Muscle of back (tissue), 11 donors: ENCODE results near the gene SELPLG. TPM values are rescaled to one million over a fixed set of nuclear protein-coding genes. Genes with fewer than 3 reads are reported as not detected.
"Not testable (repeated sequence)": the region's sequence is repeated elsewhere in the genome, so short reads cannot be mapped to it uniquely, and the experiment has no call there.

Experiments used
- DNase-seq, 3 donors: peaks; one replicate each; pipeline versions ENCODE4 v3.0.0 to v3.0.0-alpha.2; 2013
- polyA plus RNA-seq, 10 donors: library from polyadenylated mRNA; unstranded; fragments of 120-200 nt; gene quantifications; one replicate each; pipeline ENCODE4 v1.2.1, GENCODE V29; 2013; ENCODE audit not compliant: insufficient read length in 10 of 10

Gene SELPLG
- polyA plus RNA-seq, 10 donors, result 3.6 to 13.0 (median 4.3) TPM

- no peak for DNase-seq
These were observed 41.4 kb downstream of the SELPLG start for GRCh38 chr12:108592033-108592909.

GRCh38 chr12:108591267-108591980 lies 42.3 kb downstream of the SELPLG start:
- DNase-seq, result no peak

GRCh38 chr12:108590463-108590862 lies 43.2 kb downstream of the SELPLG start:
- not testable (repeated sequence) for DNase-seq

GRCh38 chr12:108589840-108590229 lies 43.9 kb downstream of the SELPLG start:
- DNase-seq, result no peak

DNA sequence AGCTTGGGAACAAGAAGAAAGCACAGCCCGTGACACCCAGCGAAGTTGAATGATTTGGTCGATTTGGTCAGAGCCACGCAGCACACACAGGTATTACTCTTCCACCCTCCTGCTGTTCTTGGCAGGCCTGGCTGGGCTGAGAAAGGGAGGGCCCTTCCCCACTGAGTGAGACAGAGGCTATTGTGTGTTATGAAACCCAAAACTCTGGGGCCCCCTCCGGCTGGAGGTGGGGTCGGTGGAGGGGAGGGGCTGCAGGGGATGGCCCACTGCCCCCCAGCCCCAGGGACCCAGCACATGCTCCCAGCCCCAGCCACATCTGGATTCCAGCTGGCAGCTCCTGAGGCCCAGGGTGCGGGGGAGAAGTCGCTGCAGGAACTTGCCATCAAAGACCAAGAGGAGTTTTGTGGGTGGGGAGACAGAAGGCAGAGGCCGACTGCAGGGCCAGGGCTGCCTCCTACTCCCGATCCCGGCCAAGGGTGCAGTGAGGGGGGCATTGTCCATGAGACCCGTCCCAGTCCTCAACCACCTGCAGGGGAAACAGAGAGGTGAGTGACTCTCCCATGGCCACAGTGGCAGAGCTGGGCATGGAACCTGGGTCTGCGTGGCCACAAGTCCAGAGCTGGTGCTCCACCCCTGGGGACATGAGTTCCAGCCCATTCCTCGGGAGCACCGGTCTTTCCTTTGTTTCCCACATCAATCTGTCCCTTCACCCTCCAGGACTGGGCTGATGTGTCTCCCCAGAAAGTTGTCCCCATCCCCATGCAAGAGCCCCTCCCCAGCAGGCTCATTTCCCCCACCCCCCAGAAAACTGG lies 44.5 kb downstream of the SELPLG start:
- DNase-seq, result peak; percentile 54 to 86 (median 58)

GRCh38 chr12:108587826-108588225 lies 45.9 kb downstream of the SELPLG start:
- DNase-seq, result peak in 1 of 3 donors; percentile 64

DNA sequence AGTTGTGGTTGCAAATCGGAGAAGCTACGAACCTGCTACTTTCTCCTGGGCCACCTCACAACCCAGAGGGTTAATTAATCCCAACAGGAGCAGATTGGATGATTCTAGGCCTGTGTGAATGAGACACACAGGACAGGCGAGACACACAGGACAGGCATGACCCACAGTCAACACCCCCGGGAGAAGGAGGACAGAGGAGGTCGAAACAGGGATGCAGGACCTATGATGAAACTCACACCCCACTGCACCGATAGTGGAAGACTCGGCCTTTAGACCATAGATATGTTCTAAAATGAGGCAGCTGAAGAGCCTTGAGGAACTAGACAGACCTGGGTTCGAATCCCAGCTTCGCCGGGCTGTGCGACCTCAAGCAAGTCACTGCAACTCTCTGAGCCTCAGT lies 47.4 kb downstream of the SELPLG start:
- no peak for DNase-seq

GRCh38 chr12:108585864-108586263 lies 47.8 kb downstream of the SELPLG start:
- DNase-seq, result no peak

GRCh38 chr12:108584456-108585065 lies 49.1 kb downstream of the SELPLG start:
- no peak for DNase-seq

- DNase-seq, result peak in 2 of 3 donors; percentile 46 to 70
These were observed 49.7 kb downstream of the SELPLG start for GRCh38 chr12:108583991-108584390.

- DNase-seq, result no peak
These were observed 50.5 kb downstream of the SELPLG start for GRCh38 chr12:108582978-108583770.

DNA sequence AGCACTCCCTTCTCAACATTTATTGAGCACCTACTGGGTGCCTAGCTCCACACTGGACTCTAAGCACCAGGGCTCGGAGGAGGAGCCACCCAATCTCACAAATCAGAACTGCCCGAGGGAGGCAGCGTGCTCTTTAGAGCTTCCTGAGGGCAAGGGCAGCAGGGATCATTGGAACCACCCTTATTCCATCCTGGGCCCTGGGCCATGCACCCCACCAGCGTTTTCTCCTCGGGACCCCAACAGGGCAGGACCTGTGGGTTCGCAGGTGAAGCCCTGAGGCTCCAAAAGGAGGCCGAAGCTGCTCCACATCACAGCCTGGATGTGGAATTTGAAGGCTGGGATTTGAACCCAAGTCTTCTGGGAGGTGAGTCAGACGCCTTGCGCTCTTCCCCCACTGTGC lies 51.2 kb downstream of the SELPLG start:
- no peak for DNase-seq

DNA sequence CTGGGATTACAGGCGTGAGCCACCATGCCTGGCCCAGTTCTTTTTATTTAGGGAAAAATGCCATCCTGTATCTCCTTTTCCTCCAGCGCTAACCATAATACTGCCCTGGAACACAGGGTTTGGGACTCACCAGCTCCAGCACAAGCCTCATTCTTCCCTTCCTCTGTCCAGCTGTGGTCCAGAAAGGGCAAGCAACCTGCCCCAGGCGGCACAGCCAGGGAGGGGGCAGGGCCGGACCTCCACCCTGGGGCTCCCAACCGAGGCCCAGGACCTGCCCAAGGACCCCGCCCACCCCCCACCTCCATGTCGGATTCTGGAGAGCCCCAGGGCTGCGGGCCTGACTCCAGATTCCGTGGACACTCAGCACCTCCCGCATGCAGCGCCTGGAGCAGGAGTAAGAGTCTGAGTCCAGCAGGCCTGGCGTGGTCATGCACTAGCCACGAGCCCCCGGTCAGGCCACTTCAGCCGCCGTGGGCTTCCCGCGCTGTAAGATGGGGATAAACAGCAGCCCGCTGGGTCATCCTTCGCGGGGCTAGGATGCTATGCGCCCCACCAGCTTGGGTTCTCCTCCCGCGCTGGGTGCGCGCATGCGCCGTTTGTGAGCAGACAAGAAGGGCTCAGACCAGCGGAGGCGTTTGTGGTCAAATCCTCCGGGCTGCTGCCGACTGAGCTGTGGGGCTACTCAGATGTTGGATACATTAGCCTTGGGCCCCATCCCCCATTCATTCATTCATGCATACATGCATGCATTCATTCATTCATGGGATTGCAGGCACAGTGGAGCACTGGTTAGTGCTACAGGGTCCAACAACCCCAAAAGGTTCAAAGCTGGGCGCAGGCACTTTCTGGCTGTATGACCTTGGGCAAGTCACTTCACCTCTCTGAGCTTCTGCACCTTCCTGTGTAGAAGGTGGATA lies 52.1 kb downstream of the SELPLG start:
- no peak for DNase-seq

DNA sequence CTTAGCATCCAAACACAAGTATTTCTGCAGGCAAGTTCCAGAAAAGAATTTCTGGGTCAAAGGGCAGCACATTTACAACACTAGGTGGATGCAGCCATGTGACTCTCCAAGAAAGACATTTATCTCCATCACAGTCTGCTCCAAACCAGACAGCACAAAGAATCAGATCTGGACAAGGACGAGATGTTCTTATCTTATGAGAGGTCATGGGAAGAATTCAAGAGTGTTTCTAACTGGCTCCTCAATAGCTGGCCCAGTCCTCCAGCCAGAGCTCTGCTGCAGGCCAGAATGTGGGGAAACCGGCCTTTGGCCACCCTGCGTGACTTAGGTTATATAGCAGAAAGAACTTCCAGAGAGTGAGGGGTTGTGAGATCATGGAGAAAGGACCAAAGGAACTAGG lies 53.2 kb downstream of the SELPLG start:
- no peak for DNase-seq

GRCh38 chr12:108578813-108579212 lies 54.9 kb downstream of the SELPLG start:
- no peak for DNase-seq

DNA sequence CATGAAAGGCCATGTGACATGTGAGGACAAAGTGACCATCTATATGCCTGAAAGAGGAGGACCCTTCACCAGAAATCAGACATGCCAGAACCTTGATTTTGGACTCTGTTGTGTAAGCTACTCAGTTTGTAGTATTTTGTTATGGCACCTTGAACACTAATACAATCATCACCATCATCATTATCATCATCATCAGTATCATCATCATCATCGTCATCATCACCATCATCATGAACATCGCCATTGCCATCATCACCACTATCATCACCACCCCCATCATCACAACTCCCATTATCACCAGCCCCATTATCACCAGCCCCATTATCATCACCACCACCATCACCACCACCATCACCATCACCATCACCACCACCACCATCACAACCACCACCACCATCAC lies 55.4 kb downstream of the SELPLG start:
- DNase-seq, result no peak

DNA sequence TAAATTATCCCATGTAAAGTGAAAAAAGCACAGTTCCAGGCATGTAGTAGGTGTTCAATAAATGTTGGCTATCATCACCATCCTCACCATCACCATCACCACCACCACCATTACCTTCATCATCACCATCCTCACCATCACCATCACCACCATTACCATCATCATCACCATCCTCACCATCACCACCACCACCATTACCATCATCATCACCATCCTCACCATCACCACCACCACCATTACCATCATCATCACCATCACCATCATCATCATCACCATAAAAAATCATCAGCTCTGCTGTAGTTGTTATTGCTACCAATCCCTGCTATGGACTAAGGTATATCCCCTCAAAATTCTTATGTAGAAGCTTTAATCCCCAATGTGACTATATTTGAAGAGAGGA lies 56.2 kb downstream of the SELPLG start:
- DNase-seq, result no peak

GRCh38 chr12:108576660-108577234 lies 56.9 kb downstream of the SELPLG start:
- peak in 1 of 3 donors; percentile 54 for DNase-seq

- no peak for DNase-seq
These were observed 58.3 kb downstream of the SELPLG start for GRCh38 chr12:108575199-108575912.
